Sciatic nerve (tissue), 2 donors: ENCODE data around the gene ADISSP. TPM values are rescaled to one million over a fixed set of nuclear protein-coding genes. Genes with fewer than 3 reads are reported as not detected.

Experiments used
- ATAC-seq: fragments of 200-7000 bp; cut with Tn5 transposase; one replicate; pipeline ENCODE4 v1.9.1; 2020; ENCODE audit warnings: mild to moderate bottlenecking, moderate library complexity
- DNase-seq: peaks from one replicate; pipeline ENCODE4 v3.0.0-alpha.2; 2020; ENCODE audit warnings: low spot score
- intact Hi-C: fragments of 100-400 bp; cut with DNase I; formaldehyde crosslinking; loops from one replicate; pipeline ENCODE4 v1.14.2; 2022
- total RNA-seq: library from RNA; stranded (reverse); fragmentation: NEBNext Ultra II Directional; extraction: Animal tissue kit (Norgen Biotek cat#: 25700); gene quantifications from one replicate; pipeline ENCODE4 v1.2.1, GENCODE V29; 2021
- donor health status: DM: no; HTN: no; CAD: no.
- donor health status: DM: no; HTN: no; CAD: no.

The ADISSP gene
- total RNA-seq, 1 donor from 2014 or later: 25.7 TPM

DNA sequence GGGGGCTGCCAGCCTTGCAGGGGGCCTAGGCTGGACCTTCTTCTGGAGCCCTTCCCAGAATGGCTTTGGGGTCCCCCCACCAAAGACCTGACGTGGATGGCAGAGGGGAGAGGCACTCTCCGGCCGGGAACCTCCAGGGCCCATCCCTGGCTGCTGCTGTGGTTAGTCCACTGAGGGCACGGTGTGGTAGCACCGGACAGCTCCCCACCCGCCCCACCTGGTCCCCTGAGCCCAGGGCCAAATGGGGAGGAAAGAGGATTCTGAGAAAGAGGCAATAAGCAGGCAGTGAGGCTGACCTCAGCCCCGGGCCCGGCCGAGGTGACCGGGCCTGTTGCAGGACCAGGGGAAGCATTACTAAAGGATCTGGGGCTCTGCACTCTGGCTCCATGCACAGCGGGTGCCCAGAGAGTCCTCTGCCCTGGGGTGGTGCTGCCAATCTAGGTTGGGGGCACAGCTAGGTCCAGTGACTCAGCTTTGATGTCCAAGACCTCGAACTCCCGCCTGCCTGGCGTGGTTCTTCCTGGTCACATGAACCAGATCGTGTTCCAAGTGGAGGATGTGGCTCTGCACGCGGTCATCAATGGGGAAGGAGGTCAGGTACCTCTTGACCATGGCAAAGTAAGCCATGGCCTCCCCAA lies 16.8 kb upstream of the ADISSP start:
- intact Hi-C loops: no loop called here
- no peak for DNase-seq

DNA sequence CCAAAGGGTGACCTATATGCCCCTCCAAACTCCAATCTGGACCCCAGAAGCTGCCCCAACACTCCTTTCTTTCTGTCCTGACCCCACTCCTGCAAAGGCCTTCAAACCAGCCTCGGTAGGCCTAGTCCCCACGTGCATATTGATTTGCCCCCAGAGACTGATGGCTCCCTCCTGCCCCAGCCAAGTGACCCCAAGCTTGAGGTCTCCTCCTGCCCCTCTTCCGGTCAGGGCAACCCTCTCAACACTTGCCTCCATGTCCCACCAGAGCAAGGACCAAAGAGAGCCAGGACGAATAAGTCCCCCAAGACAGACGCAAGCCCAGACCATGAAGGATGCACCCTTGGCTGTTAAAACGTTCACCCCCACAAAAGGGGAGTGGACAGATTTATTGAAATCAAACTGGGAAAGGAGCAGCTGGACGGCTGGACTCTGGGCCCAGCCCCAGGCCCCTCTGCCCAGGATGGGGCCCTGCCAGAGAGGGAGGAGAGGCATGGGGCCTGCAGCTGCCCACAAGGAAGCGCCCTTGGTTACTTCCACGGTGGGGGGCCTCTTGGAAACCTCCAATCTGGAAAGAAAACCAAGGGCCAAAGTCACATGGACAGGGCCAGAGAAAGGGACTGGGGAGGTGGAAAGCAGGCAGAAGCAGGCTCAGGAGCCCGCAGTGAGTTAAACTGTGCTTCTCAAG lies 16.1 kb upstream of the ADISSP start:
- intact Hi-C loops: no loop called here
- ATAC-seq: no peak
- no peak for DNase-seq

More for the DNA sequence above, 16.8 kb upstream of the ADISSP start:
- ATAC-seq: no peak

DNA sequence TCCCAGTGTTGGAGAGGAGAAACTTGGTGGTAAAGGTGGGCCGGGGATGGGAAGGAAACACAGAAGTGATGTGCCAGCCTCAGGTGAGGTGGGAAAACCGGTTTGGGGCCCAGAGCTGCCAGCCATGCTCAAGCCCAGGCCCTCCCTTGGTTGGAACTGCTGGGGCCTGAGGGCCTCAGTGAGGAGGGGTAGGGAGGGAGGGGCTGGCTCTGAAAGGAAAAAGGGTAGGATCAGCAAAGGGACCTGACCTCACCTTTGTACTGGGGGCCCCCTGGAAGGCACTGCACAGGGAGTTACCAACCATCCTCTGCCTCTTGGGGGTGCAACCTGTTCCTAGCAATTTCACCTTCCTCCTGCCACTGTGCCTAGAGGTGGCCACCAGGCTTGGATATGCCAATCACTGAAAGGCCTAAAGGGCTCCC lies 15.5 kb upstream of the ADISSP start:
- intact Hi-C loops: no loop called here
- DNase-seq (no peak), ATAC-seq (no peak)

DNA sequence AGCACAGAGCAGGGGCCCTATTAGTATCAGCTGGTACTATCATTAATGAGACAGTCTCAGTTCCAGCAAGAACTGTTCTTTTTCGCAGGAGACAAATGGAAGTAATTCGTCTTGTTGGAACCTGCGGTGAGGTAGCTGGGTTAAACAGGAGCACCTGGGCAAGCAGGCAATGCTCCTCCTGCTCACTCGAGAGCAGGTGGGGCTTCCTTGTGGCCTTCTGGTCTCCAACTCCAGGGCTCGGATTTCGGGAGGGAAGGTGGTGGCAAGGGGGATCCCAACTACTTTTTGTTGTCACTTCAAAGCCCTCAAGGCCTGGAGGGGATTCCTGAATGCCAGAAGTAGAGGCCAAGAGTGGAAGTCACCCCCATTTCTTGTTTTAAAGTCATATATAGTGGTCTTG lies 15.0 kb upstream of the ADISSP start:
- no peak for DNase-seq
- intact Hi-C loops: no loop called here
- no peak for ATAC-seq

DNA sequence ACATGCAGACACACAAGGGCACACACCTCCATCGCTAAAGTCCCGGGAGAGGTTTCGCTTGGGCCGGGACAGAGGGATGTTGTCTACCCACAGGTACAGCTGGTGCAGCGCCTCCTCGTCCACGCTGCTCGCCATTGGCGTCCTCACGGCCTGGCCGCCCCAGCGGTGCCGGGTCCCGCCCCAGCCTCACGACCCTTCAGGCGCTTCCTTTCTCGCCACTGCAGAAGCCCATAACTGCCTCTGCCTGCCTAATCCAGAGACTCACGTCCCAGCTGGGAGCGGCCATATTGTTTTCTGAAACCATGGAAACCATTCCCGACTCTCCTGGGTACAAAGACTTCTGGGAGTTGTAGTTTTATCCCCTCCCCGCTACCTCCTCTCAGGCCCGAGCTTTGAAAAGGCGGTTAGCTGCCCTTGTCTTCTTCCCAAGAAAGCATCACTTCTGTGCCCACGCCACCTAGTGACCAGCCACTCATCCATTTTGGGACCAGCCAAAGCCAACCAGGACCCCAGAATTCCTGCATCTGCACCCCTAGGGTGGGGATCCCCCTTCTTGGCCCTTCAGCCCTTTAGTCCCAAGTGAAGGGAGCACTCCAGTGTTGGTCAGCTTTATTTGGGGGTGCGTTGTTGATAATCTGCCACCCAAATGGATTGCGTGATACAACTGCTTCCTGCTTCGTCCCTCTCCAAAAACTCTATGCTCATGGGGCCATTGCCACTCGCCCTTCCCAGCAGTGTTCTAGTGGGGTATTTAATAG lies 13.8 kb upstream of the ADISSP start, which contains the start of gene SPEF1:
Gene SPEF1 (minus strand): TSS at position 296 of the 758 bp plus-strand sequence. CDS start 161 bp downstream, at position 135.
- DNase-seq: peak; percentile 87
- intact Hi-C loops: no loop called here
- ATAC-seq: peak; percentile 88

DNA sequence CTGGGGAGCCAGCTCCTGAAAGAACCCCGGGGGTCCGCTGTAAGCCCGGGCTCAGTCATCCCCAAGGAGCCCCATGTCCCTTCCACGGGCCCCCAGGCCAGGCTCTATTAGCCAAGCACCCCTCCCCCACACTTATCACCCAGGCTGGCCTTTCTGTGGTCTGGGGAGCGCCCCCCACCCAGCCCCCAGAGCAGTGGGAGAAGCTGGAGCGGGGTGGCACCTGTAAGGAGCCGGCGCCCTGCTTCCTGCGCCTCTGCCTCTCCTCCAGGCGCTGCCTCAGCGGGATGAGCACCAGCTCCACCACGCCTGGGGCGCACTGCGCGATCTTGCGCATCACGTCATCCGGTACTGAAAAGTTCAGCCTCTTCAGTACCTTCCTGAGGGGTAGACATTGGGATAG lies 11.4 kb upstream of the ADISSP start:
- intact Hi-C loops: no loop called here
- DNase-seq (no peak), ATAC-seq (no peak)

DNA sequence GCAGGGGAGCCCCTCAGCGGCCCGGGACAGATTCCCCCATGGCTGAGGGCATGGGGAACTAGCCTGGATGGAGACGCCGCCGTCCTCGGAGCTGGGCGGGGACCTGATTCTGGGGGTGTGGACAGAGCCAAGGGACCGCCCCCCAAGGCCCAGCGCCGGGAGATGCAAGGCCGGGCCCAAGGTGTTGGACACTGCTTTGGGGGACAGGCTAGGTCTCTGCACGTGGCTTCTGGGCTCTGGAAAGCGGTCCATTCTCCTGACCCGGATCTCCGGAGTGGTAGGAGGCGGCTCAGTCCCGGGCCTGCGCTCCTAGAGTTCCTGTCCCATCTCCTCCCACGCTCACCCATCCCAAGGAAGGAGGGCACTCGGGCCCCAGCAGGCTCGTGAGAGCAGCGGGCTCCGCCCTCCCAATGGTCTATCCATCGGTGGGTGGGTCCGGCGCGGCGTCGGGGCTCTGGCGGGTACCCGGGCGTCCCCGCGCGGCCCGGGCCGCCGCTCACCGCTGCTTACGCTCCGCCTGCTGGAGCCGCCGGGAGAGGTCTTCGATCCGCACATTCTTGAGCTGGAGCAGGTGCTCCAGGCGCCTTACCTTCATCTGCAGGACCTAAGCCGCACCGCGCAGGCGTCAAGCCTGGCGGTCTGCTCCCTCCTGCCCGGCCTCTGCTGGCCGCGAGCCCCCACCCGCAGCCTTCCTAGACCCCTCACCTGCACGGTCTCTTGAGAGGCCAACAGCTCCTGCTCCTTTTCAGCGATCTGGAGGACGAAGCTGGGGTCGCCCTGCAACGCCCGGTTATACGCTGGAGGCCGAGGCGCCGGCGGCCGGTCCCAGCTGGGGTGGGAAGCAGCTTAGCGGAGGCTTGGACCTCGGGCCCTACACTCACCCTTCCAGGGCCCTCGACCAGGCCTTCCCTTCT lies 10.4 kb upstream of the ADISSP start:
- peak; percentile 76 for ATAC-seq
- peak; percentile 84 for DNase-seq
- intact Hi-C loops: no loop called here

DNA sequence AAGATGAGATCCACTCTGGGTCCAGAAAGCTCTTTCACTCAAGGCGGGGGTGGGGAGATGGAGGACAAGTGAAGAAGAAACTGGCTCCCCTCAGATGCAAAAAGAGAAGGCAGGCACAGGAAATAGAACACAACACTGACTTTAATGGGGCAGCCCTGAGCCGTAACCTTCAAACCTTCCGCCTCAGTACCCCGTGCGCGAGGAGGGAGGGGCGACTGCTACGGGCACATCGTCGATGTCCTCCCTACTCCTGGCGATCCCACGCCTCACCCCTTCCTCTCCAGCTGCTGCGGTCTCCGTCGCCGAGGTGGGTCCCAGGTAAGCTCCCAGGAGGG lies 9.8 kb upstream of the ADISSP start:
- DNase-seq (no peak), ATAC-seq (peak; percentile 16)
- intact Hi-C loops: no loop called here

DNA sequence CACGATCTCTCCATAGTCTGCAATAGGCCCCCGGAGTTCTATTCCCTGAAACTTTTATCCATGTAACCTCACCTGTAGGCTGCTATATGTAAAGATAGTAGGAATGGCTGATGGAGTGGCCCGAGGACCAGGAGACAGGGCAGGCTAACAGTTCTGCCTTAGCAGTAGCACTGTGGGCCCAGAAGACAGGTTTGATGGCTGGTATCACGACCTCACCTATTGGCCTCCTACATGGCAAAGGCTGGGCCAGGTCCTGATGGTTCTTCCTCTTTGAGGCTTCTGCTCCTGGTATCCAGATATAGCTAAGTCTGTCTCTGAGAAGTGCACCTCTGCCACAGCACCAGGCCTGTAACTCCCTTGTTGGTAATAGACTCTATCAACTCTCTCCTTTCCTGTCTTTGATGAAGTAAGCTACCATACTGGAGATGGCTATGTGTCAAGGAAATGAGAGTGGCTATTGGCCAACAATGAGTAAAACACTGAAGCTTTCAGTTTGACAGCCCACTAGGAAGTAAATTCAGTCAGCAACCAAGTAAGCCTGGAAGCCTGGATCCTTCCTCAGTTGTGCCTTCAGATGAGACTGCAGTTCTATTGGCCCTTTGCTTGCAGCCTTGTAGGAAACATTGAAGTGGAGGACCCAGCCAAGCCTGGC lies 8.0 kb upstream of the ADISSP start:
- intact Hi-C loops: no loop called here
- no peak for ATAC-seq
- DNase-seq: no peak

DNA sequence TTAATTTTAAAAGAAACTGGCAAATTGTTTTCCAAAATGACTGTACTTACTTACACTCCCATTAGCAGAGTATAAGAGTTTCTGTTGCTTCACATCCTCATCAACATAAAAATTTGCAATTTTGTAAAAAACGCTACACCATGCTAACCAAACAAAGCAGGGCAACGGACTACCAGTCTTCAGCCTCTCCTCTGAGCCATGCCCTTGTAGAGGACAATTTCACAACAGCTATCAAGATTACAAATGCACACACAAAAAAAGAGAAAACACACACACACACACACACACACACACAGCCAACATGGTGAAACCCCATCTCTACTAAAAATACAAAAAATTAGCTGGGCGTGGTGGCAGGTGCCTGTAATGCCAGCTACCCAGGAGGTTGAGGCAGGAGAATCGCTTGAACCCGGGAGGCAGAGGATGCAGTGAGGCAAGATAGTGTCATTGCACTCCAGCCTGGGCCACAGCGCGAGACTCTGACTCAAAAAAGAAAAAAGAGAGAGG lies 4.1 kb upstream of the ADISSP start:
- ATAC-seq: no peak
- intact Hi-C loops: no loop called here
- no peak for DNase-seq

DNA sequence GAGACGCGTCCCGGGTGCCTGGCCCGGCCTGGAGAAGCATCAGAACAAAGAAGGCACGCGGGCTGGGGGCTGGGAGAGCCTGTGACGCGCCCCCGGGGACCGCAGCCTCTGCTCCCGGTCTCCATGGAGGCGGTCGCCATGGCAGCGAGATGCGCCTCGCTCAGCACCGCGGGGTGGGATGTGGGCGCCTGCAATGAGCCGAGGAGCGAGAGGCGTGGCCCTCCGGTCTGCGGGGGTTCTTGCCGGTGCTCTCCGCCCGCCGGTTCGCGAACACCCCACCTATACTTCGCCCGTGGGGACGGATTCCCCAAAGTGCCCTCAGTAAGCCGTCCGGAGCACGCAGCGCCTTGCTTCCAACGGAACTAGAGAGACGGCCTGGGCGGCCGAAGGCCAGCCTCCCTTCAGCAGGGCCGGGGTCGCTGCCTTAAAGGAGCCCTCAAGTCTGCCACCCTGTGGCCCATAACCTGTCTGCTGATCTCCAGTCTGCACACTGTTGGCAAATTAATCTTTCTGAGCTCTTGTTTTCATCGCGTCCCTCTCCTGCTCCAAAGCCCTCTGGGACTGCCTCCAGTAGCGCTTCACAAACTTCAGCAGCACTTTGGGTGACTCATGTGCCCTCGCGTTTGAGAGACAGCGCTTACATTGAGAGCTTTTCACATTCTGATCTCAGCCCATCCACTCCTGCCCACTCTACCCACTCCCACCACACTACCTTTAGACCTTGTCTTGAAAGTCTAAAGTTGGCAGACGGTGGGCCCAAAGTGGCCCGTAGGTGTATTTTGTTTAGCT lies 983 bp upstream of the ADISSP start:
- ATAC-seq (peak; percentile 72), DNase-seq (peak; percentile 86)
- intact Hi-C loops: no loop called here

DNA sequence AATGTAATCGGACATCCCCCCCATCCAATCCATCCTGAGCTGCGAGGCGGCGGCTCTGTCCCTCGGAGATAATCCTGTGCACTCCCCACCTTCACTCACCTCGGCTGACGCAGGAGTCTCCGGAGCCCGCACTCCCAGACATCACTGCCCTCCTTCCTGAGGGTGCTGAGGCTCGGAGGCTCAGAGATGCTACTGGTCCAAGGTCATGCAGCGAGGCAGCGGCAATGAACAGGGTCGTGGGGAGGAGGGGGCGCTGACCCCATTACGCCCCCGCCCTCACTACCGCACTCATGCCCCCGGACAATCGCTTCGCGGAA lies 485 bp downstream of the ADISSP start:
- DNase-seq: no peak
- intact Hi-C loops: no loop called here
- ATAC-seq: no peak

DNA sequence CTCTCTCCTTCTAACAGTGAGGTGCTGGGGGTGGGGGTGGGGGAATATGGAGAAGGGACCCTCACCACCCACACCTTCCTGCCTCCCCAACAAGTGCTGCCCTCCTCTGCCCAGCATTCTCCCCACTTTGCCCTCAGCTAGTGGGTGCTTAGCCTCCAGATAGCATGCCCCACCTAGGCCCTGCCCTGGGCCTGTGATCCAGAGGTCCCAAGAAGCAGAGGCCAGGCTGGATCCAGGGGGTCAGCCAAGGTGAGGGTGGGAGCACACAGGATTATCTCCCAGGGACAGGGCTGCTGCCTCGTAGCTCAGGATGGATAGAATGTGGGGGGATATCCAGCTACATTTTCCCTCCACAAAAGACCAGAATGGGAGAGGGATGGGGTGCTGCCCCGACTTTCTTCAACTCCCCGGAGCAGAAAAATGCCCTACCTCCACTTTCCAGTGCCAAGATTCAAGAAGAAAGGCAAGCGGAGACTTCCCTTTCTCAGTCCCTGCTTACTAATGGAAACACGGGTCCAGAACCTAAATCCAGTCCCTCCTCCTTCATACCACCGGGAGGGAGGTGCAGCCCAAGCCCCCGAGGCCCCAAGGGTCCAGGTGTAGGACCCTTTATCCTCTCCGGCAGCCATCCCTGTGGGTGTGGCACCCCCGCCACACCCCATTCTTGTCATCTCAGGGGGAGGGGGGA lies 987 bp downstream of the ADISSP start:
- ATAC-seq: no peak
- intact Hi-C loops: no loop called here
- DNase-seq: no peak

DNA sequence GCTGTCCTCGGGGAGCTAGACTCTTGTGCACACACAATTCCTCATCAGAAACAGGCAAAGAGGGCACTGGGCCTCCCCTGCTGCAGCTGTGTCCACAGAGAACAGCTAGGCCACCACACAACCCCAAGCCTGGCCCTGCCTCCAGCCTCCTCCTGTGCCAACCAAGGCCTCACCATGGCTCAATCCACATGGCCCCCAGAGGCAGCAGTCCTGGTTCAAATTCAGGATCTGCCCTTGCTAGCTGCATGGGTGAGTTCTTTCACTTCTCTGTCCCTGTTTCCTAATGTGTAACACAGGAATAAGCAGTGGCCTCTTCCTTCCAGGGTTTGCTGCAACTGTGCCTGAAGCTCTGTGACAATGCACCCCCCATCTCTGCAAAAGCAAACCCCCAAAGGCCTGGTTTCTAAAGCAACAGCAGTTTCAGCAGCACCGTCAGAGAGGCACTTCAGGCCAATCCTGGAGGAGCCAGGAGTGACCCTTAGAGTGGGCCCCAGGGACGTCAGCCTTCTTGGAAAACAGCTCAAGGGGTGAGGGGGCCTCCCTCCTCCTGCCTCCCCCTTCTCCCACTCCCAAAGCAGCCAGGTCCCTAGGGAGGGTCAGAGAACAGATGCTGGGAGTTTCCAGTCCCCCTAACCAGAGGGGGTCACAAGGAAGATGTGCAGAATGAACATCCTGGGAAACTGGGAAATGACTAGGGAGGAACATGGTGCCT lies 2.2 kb downstream of the ADISSP start:
- intact Hi-C loops: no loop called here
- ATAC-seq (no peak), DNase-seq (no peak)

DNA sequence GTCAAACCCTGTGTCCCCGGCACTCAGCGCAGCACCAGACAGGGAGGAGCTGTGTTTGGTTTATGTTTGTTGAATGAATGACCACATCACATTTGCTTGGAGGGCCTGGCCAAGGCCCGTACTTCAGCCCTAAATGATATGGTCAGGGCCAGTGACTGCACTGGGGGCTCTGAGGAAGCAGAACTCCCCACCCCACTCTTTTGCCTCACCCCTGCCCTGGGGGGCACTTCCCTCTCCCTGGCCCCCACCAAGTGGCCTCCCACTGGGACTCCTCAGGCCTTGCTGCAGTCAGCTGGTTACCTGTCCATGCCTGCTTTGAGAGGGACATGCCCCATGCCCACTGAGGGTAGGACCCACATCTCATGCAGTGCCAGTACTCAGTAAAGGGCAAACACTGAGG lies 2.9 kb downstream of the ADISSP start:
- intact Hi-C loops: no loop called here
- no peak for DNase-seq
- ATAC-seq: no peak

DNA sequence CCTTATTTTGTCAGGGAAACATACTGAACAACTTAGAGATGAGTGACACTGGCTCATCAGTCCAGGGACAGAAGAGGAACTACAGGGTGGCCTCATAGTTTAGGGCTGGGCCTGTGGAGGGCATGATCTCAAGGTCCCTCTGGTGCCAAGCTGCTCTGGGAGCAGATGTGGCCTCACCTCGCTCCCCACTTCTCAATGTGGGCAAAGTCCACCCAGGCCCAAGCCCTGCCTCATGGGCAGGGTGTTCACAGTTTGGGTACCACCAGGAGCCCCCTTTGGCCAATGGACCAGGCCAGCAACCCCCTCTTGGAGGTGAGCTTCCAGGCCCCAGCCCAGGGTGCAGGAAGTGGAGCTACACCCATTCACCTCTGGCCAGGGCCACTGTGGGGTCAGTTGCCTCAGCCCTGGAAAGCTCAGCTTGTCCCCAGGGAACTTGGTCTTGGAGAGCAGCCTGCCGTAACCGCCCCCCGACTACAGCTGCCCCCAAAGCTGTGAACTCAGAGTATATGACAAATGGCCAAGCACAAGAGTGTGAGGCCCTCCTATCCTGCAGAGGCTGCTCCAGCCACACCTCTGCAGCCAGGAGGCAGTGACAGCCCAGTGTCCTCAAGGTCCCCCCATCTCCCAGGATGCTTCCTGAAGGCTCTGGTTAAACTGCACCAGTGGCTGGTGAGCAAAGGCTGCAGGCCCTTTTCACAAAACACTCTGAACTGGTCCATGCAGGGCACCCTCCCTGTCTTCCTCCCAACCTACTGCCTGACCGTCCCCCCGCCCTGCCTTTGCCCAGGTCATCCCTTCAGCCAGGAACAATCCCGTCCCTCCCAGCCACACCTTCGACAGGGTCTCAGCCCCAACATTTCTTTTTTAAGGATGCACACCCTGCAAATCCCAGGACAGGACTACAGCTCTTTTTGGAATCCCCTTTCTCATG lies 3.6 kb downstream of the ADISSP start:
- no peak for ATAC-seq
- no peak for DNase-seq
- intact Hi-C loops: no loop called here
